Superior temporal gyrus (tissue), 1 donor: ENCODE measurements around the gene MLLT11.

Source experiments
- DNase-seq: peaks from one replicate; pipeline ENCODE4 v3.0.0-alpha.2; 2016; ENCODE audit errors: extremely low spot score

MLLT11 gene, protein sequence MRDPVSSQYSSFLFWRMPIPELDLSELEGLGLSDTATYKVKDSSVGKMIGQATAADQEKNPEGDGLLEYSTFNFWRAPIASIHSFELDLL

GRCh38 chr1:151060007-151060656, at the start of gene MLLT11:
Gene MLLT11 (plus strand): TSS chr1:151060397. CDS start chr1:151067225, 6,828 bp downstream.
- peak; percentile 86 for DNase-seq

DNA sequence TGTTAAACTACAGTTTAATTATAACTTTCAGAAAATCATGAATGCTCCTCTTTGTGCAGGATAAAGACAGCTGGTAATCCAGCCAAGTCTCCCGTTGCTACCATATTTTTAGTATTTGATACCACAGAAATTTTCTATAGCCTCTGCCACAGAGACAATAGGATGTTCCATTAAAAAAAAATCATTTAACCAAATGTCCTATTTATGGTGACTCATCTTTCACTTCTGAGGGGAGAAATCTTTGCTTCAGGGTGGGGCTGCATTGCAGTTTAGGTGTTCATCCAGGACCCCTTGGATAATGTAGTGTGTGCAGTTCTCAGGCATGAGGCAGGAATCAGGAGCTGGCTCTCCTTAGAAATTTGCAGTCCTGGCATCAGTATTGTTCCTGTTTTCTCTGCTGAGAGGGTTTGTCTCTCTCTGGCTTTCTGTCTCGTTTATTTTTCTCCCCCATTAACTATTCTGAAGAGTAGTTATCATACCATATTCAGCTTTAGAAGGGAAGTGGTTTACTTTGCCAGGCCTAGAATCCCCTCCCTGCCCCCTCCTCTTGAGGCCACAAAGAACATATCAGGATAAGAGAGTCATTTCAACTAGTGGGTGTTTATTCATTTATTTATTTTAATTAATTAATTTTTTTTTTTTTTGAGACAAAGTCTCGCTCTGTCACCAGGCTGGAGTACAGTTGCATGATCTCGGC, 48.9 kb upstream of the MLLT11 start:
- peak; percentile 7 for DNase-seq

DNA sequence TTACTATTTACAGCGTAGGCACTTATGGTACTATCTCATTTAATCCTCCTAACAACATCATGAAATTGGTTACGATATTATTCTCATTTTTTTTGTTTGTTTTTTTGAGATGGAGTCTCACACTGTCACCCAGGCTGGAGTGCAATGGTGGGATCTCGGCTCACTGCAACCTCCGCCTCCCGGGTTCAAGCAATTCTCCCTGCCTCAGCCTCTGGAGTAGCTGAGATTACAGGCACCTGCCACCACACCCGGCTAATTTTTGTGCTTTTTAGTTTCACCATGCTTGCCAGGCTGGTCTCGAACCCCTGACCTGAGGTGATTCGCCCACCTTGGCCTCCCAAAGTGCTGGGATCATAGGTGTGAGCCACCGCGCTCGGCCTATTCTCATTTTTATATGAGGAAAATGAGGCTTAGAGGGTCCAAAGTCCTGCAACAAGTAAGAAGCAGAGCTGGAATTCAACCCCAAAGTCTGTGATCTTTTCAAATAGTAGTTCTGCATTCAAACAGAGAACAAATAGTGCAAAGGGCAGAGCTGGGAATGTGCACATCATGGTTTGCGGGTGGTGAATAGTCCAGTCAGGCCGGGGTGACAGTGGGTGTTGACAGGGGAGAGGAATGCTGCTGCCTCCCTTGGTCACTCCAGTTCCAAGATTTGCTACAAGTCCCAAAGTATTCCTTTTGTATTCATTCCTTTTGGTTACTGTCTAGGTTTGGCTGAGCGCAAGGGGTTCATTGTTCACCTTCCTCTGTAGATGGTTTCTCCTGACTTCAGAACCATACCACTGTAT, 47.3 kb upstream of the MLLT11 start:
- DNase-seq, result no peak

DNA sequence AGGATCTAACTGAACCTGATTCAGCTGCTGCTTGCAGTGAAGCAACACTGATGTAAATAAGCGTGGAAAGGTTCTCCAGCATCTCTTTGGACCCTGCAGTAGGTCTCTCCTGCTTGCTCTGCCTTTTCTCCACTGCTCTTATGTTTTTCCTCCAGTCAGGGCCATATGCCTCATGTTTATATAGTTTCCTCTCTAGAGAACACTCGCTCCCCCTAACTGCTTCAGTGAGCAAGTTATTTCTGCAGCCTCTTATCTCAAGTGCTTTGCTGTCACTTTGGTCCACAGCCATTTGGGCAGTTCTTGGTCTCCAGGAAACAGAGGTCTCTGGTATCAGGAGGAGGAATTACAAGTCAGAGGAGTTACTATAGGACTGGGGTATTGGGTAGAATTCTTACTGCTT, 46.7 kb upstream of the MLLT11 start:
- peak; percentile 6 for DNase-seq

DNA sequence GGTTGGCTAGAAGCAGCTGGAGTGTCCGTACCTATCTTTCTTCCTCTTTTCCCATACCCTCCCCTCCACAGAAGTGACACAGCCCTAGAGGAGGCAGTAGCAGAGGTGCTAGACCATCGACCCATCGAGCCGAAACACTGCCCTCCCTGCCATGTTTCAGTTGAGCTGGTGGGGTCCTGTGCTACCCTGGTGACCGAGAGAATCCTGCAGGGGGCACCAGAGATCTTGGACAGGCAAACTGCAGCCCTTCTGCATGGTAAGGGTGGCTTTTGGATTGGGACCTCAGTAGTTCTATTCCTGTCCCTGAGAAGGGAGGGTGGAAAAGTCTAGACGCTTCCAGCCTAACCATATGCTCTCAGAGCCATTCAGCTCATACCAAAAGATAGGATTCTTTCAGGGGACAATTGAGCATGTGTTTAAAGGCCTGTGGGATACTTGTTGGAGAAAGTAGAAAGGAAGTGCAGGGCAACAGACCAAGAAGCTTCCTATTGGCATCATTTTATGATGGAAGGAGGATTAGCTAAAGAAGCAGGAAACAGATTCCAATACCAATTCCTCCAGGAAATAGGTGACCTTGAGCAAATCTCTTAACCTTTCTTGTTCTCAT, 35.6 kb upstream of the MLLT11 start:
- DNase-seq, result peak; percentile 85

DNA sequence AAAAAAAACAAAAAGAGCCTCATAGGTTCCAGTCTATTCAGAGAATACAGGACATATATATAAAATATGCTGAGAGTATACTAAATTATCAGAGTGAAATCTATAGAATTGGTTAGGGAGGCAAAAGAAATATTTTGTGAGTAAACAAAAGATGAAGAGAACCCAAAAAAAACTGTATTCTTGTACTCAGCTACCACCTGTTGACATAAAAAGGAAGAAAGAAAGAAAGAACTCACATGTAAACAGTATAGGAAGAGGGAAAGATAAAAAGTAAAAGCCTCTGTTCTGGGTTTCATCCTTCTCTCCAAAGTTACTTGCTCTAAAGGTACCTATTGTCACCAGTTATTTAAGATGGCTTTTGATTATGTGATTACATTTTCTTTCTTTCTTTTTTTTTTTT, 33.7 kb upstream of the MLLT11 start:
- no peak for DNase-seq

- no peak for DNase-seq
These were observed 28.0 kb upstream of the MLLT11 start for GRCh38 chr1:151032164-151032563.

DNA sequence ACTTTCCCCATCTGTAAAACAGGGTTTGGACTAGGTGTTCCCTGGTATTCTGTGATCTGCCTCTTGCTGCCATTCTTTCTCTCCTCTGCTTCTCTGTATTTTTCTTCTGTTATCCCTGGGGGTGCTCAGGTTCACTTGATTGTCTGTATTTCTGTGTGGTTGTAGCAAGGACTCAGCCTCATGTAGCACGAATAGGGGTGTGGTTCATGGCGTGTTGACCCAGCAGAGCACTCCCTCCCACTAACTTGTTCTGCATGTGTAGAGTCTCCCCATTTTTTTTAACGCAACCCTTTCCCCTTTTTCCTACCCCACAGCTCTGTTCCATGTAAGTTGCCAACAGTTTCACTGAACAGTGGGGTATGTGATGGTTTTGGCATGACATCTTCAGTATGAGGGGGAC, 25.0 kb upstream of the MLLT11 start:
- no peak for DNase-seq

DNA sequence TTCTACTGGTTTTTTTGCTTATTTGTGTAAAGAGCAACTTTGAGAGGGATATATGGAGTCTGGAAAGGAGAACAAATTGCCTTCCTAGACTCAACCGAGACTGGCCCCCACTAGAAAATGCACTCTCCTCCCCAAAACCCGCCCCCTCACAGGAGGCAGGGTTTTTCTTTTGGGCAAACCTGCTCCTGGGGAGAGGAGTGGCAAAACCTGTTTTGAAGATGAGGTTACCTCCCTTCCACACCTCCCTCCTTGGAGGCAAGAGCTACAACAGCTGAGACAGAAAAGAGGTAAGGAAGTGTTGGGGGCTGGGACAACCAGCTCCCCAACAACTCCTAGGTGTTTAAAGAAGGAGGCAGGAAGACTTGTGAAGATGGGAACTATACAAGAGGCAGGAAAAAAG, 23.8 kb upstream of the MLLT11 start, which contains the start of gene BNIPL:
TSS of gene BNIPL (plus strand) at position 231 of the 400 bp plus-strand sequence. CDS start at position 371, 140 bp downstream.
- no peak for DNase-seq

DNA sequence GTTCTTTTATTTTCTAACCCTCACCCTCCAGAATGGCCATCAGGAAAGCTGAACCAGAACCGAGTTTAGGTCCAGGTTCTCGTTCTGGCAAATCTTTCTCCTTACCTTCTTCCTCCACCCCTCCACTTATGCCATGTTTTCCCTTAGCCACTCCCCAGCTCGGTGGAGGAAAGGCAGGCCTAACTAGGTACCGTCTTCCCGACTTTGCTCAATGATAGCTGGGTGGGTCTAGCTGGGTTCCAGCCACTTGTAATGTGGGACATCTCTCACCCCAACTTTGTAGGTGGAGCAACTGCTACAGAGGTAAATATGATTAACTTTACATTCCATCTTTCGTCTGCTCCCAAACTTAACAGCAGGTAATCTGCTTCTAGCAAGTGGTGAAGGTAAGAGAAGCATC, 23.2 kb upstream of the MLLT11 start:
- no peak for DNase-seq

- DNase-seq, result no peak
These were observed 20.7 kb upstream of the MLLT11 start for GRCh38 chr1:151039521-151039920.

DNA sequence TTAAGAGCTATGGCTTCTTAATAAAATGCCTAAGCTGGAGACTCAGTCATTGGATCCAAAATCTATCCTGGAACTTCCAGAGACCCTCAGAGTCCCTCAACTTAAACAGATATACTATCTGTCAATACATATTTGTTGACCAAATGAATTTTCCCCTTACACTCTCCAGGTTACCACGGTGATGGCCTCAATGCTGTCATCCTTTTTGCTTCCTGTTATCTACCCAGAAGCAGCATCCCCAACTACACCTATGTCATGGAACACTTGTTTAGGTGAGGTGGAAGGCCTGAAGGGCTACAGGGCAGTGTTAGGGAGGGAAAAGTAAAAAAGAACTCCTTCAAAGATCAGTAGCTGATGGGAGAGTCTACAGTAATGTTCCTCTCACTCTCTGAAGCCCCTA, 17.0 kb upstream of the MLLT11 start:
- DNase-seq, result no peak

DNA sequence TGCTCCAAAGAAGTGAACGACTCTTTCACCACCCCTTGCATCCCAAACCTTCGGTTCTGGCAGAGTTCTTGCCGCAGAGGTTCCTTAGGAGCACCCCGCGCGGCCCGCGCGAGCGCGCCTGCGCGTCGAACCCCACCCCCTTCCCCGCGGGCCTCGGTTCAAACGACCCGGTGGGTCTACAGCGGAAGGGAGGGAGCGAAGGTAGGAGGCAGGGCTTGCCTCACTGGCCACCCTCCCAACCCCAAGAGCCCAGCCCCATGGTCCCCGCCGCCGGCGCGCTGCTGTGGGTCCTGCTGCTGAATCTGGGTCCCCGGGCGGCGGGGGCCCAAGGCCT, 12.6 kb upstream of the MLLT11 start, which contains the start of gene C1orf56:
TSS of gene C1orf56 (plus strand) at position 161 of the 334 bp plus-strand sequence. CDS start at position 258, 97 bp downstream.
- DNase-seq, result no peak

DNA sequence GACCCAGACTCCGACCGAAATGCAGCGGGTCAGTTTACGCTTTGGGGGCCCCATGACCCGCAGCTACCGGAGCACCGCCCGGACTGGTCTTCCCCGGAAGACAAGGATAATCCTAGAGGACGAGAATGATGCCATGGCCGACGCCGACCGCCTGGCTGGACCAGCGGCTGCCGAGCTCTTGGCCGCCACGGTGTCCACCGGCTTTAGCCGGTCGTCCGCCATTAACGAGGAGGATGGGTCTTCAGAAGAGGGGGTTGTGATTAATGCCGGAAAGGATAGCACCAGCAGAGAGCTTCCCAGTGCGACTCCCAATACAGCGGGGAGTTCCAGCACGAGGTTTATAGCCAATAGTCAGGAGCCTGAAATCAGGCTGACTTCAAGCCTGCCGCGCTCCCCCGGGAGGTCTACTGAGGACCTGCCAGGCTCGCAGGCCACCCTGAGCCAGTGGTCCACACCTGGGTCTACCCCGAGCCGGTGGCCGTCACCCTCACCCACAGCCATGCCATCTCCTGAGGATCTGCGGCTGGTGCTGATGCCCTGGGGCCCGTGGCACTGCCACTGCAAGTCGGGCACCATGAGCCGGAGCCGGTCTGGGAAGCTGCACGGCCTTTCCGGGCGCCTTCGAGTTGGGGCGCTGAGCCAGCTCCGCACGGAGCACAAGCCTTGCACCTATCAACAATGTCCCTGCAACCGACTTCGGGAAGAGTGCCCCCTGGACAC, 12.1 kb upstream of the MLLT11 start:
- DNase-seq, result peak; percentile 63

- peak; percentile 25 for DNase-seq
These were observed 11.6 kb upstream of the MLLT11 start for GRCh38 chr1:151048645-151049032.

DNA sequence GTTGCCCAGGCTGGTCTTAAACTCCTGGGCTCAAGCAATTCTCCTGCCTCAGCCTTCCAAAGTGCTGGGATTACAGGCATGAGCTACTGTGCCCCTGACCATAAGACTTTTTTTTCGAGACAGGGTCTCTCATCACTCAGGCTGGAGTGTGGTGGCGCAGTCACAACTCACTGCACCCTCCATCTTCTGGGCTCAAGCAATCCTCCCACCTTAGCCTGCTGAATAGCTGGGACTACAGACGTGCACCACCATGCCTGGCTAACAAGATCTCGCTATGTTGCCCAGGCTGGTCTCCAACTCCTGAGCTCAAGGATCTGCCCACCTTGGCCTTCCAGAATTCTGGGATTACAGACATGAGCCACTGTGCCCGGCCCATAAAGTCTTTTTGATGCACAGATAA, 10.7 kb upstream of the MLLT11 start:
- no peak for DNase-seq

GRCh38 chr1:151050051-151050688, 10.0 kb upstream of the MLLT11 start:
- no peak for DNase-seq

DNA sequence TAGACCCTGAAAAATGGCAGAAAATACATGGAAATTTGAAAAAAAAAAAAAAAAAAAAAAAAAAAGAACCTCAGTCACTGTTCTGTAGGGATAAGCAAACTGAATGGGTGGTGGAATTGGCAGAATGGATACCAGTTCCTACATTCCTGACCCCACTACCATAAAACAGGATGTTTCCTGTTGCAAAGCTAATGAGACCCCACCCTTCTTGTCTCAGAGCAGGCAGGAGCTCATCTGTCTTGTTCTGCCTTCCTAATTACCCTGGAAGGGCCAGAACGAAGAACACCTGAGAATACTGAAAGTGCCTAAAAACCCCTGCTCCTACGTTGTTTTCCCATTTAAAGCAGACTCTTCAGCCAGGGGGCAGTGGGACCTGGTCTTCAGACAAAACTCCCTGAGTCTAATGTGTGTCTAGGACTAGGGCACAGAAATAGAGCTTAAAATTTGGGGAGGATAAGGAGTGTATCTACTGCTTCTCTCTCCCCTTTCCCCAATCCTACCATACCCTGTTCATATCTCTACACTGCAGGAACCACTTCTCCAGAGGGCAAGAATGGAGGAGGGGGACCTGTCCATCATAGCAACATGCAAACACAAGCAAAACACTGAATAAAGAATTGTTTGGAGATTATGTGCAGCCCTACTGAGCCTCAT, 8.7 kb upstream of the MLLT11 start:
- no peak for DNase-seq

DNA sequence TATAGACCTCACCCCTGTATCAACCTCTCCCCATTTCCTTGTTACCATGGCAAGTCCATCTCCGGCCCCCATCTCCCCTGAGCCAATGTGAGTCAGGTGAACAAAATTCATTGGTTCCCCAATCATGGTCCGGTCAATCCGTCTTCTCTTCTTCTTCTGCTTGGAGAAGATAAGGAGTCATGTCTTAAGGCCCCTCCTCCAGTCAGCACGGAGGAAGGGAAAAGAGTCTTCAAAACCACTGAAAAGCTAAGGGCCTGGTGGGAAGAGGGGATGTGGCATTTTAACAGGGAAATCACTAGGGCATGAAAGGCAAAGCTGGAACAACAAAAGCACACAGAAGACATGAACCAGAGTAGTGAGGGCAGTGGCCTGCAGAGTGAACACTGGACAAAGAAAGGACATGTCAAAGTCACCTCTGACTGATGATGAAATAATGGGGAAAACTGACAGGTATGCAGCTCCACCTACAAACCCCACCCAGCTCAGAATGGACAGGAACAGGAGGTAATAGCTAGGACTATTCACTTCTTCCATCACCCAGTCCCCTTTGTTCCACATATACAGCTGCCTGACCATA, 5.1 kb upstream of the MLLT11 start:
- no peak for DNase-seq

- no peak for DNase-seq
These were observed 4.6 kb upstream of the MLLT11 start for GRCh38 chr1:151055581-151055980.
